SK-N-MC (cell line): Measurements from ENCODE around the gene PDIA4.

Experiments used
- EZH2 ChIP-seq: fragments of 200-600 bp; sonication (generic); IDR thresholded peaks from one replicate; pipeline ENCODE4 v1.6.1; 2017; ENCODE audit warnings: antibody characterized with exemption
- POLR2AphosphoS5 ChIP-seq: IDR thresholded peaks from 2 replicates; pipeline ENCODE4 v1.6.1; 2012; ENCODE audit warnings: mild to moderate bottlenecking, low read depth, low read length, borderline replicate concordance

- TF ChIP-seq POLR2AphosphoS5 (no peak), EZH2 (no peak)
These were observed 27.3 kb downstream of the PDIA4 start for GRCh38 chr7:149000961-149001360.
